HG03342 (cell line): Measurements from ENCODE around the gene SEMA7A.
"Not testable (repeated sequence)": the region's sequence is repeated elsewhere in the genome, so short reads cannot be mapped to it uniquely, and the experiment has no call there.

Experiments used
- ATAC-seq: cut with Tn5 transposase; IDR thresholded peaks from one replicate; pipeline ENCODE4 v1.9.1; 2021; ENCODE audit warnings: mild to moderate bottlenecking, moderate library complexity; ENCODE audit not compliant: unreplicated experiment

SEMA7A gene

DNA sequence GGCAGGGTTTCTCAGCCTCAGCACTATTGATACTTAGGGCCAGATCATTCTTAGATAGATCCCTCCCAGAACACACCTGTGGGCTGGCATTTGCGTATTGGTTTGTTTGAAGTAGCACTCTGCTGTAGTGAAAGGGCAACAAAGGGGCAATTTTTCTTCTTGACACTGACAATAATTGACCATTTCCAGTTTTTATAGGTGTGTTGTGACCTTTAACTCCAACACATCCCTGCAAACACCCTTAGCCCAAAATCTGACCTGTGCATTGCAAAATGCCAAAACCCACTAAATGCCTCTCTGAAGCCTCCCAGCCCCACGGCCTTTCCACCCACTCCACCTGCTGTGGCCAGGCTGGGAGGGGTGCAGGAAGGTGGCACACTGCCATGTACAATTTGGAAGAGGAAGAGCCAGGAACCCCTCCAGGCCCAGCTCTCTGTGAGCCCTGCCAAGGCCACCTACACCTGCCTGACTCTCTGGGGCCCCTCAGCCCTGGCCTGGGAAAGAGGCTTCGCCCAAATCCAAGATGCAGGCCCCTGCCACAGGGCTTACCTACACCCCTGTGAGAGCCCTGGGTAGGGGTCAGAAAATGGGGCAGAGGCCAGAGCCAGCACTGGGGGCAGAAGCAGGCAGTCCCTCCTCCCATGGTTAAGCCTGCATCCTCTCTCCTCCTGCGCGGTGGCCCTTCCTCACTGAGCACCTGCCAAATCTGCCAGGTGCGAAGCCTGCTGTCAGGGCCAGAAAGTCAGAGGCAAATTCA lies 56.8 kb downstream of the SEMA7A start:
- ATAC-seq = no peak

DNA sequence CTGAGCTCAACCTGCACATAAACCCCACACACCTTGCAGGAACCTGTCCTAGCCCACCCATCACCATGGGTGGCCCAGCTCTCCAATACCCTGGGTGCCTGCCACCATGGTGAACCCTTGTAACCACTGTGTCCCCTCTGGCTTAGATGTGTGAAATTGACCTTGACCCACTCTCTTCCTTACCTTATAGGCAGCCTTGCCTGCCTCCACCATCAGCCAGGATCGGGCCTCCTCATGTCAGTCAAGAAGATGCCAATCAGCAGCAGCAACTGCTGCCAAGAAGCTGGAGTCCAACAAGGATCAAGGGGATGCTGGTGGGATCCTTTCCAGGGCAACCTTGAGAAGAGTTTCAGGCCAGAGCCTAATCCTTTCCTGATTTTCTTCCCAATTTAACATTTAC lies 57.5 kb downstream of the SEMA7A start:
- ATAC-seq = no peak

DNA sequence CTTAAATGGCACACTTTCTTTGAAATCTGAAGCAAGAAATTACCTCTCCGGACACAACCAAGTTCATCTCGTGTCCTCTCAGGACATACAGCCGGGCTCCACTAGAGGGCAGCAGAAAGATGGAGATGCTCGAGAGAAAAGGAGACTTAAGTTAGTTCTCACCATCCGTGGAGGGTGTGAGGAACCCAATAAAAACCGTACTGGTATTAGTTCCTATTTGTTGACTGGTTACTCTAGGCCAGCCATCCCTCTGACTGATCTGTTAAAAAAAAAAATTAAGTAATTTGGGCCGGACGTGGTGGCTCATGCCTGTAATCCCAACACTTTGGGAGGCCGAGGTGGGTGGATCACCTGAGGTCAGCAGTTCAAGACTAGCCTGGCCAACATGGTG lies 58.5 kb downstream of the SEMA7A start:
- ATAC-seq = no peak

GRCh38 chr15:74374648-74375302 lies 59.0 kb downstream of the SEMA7A start:
- no peak for ATAC-seq

- ATAC-seq = peak; percentile 66
Measured at GRCh38 chr15:74373731-74374647, 59.8 kb downstream of the SEMA7A start.

- no peak for ATAC-seq
Measured at GRCh38 chr15:74373056-74373650, 60.6 kb downstream of the SEMA7A start.

GRCh38 chr15:74370471-74370870 lies 63.3 kb downstream of the SEMA7A start:
- no peak for ATAC-seq

GRCh38 chr15:74369756-74370155 lies 64.0 kb downstream of the SEMA7A start:
- ATAC-seq = no peak

DNA sequence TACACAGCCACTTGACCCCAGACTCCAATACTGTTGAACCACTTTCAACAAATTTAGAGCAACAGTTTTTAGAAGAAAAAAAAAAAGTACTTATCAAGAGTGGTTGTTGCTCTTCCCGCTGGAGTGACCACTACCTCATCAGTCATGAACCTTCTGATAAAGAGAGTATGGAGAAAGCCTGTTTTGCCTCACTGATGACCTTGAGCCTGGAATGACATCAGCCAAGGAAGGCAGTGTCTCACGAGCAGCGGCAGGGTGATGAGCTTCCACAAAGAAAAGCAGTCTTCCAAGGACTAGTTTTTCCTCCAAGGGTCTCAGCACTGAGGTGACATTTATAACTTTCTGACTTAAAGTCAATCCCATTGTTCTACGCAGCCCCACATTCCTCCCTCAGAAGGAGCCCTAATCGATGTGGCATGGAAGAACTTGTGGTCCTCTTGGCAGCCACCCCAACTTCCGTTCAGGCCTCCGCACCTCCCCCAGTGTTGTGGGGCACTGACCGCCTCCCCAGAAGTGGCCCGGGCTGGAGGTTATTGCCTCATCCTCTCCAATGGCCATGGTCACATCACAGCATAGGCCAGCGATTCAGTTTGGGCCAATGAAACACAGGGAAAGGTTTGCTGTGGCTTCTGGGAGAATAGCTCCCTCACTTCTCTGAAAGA lies 64.5 kb downstream of the SEMA7A start:
- ATAC-seq = no peak

DNA sequence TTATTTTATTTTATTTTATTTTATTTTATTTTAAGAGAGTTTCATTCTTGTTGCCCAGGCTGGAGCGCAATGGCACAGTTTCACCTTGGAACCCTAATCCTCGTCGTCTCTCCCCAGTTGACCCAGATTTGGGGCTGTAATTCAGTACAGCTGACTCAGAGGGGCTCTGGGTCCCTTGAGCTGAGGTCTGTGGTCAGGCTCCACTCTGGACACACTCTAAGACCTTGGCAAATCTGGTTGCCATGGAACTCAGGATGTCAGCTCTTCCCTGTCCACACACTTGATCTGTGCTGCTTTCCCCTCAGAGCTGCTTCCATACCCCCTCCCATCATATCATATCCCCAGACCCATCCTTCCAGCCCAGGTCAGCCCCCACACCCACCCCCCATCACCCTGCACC lies 65.6 kb downstream of the SEMA7A start:
- ATAC-seq = no peak

DNA sequence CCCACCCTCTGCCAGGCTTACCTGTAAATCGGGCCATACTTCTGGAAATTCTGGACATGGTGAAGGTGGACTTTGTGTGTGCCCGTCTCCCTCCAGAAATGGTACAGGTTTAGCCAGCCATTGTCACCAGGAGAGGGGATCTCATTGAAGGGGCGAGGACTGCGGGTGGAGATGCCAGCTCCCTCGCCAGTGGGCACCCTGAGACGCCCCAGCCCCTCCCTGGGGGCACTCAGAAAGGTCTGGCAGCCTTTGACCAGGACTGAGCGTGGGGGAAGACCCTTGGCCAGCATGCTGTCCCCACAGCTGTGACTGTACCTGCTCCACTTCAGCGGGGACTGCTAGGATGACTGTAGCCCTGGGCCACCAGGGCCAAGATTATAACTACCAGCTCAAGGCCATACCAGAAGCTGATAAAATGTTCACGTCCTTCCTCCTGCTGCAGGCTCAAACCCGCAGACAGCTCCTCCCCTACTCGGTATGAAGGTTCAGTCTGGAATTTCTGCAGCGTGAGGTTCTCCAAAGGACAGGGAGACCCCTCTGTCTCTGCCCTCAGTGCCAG lies 66.4 kb downstream of the SEMA7A start, which contains the start of gene CYP11A1:
Gene CYP11A1 (minus strand): TSS at position 351 of the 559 bp plus-strand sequence. CDS start 61 bp downstream, at position 290.
- ATAC-seq = no peak

DNA sequence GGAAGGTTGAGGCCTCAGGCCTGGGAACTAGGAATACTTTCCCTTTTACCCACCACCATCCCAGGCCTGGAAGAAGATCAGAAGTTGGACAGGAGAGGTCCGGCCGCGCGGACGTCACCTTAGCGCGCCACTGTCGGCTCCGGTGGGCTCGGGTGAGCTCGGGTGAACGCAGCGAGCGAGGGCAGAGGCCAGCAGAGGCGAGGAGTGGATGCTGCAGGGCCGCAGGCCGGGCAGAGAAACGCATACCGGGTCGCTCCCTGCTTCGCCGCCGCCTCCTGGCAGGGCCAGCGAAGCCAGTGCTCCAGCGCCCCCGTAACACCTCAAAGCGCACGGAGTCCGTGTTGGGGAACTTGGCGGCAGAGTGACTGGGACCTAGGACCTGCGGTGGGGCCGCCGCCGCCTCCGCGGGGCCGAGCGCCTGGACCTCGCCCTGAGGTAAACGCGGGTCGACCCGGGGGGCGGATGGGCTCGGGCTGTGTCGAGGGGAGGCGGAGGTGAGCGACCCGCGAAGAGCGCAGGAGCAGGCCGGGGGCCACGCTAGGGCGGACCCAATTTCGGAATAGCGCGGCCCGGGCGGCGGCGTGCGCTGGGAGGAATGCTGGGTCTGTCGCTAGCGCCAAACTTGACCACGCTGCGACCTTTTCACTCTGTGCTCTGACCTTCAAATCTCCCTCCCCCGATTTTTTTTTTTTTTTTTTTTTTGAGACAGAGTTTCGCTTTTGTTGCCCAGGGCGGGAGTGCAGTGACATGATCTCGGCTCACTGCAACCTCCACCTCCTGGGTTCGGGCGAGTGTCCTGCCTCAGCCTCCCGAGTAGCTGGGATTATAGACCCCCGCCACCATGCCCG lies 67.9 kb downstream of the SEMA7A start:
- ATAC-seq = no peak

DNA sequence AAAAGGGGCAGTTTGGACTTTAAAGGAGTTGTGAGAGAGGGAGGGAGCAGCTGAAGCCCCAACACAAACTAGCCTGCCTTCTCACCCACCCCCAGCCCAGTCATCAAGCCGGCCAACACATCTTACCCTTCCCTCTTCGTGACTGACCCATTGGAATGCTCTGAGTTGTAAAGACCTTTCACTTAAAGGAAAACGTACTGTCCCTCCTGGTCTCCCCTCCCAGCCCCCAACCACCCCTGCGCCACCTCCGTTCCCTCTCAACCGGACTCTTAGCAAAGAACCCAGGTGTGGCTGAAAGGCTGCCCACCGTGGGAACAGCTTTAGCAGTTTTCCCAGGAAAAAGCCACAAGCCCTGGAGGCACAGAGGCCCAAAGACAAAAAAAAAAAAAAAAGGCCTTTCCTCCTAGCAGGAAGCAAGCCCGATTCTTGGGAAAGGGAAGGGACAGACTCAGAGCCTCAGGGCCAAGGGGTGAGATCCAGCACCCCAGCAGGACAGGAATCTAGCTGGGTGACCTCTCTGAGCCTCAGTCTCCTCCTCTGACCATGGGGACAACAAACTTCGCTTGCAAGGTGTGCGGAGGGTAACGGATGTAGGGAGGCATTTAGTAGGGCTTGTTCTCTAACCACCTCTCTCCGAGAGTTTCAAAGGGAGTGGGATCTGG lies 68.7 kb downstream of the SEMA7A start:
- ATAC-seq = no peak

DNA sequence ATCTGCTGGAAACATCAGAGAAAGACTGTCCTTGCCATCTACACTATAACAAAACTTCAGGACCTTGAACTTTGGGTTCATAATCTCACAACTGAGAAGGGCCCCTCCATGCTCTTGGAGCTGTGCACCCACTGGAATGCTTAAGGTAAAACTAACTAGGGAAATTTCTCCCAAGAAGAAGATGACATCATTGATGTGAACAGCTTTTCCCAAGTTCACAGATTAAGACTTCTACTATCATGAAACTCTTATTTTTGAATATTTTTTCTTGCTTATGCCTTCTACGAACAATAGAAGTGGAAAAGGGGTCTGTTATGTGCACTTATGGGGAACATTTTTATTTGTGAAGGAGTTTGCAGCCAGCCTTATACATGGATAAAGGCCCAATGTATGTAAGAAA lies 71.3 kb downstream of the SEMA7A start:
- no peak for ATAC-seq

- not testable (repeated sequence) for ATAC-seq
Measured at GRCh38 chr15:74360855-74361254, 72.9 kb downstream of the SEMA7A start.

DNA sequence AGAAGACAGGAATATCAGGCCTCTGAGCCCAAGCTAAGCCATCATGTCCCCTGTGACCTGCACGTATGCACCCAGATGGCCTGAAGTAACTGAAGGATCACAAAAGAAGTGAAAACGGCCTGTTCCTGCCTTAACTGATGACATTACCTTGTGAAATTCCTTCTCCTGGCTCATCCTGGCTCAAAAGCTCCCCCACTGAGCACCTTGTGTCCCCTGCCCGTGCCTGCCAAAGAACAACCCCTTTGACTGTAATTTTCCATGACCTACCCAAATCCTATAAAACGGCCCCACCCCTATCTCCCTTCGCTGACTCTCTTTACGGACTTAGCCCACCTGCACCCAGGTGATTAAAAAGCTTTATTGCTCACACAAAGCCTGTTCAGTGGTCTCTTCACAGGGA lies 74.4 kb downstream of the SEMA7A start:
- not testable (repeated sequence) for ATAC-seq
